ENCODE measurements around the gene AMIGO3. TPM values are rescaled to one million over a fixed set of nuclear protein-coding genes. Genes with fewer than 3 reads are reported as not detected.

Gene AMIGO3
- total and polyA plus RNA-seq, 2 of the 8 experiments (the other 6 are each of a cell fraction or from before 2014, with no cell fraction given): 1.6 to 8.8 TPM

DNA sequence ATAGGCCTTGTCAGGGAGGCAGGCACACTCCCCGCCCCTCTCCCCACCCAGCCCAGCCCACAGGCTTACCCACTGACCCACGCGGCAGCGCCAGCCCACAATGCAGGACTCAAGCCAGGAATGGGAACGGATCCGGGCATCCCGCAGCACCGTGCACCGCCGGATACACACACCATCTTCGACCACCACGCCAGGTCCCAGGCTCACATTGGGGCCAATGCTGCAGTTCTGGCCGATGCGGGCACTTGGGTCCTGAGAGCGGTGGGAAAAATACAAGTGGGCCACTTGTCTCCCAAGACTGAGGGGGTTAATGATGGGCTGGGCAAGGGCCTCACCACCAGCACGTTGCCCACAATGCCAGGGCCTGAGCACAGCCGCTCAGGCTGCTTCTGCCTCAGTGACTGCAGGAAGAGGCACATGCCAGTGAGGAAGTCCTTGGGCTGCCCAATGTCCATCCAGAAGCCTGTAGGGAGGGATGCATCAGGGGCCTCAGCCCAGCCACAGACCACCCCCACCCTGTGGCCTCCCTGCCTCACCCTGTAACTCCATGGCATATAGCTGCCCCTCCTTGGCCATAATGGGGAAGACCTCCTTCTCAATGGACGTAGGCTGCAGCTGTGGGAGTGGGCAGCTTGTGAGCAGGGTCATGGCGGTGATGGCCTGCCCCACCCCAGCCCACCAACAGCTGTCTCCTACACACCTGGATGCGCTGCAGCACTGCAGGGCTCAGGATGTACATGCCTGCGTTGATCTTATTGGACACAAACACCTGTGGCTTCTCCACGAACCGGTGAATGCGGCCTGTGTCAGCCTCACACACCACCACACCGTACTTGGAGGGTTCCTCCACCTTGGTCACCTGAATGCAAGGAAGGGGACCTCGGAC is 2.7 kb upstream of the AMIGO3 start:
- Histone ChIP-seq H3K14ac (ENCODE audit: insufficient read length) (no peak overlapping the region), H3K27me3 (replicated peaks in 1 of 4; ENCODE audit: control insufficient read depth in 3 of 4, extremely low read depth in 1 of 4, insufficient read depth in 3 of 4, low read length in 3 of 4) (no peaks in the 10 kb centered on the region), H3K23me2 (ENCODE audit: low read depth, low read length) (peaks cover 16% of the 10 kb centered on the region; the same call in 1 of the 2 replicates), H4K5ac (ENCODE audit: insufficient read length, low read depth, low read length) (no peak overlapping the region), H3K27ac (ENCODE audit: low read depth, low read length) (no peak overlapping the region), H3K56ac (replicated peaks; ENCODE audit: insufficient read length, low read depth, low read length) (no peak overlapping the region), H2BK15ac (ENCODE audit: low read length) (no peak overlapping the region), H3K79me2 (ENCODE audit: control insufficient read depth in 1 of 2, insufficient read depth in 2 of 2, low read length in 2 of 2) (peaks cover 0 to 8% of the 10 kb centered on the region in 2 experiments; a peak in 1 of 4 replicates), H2BK20ac (ENCODE audit: low read length) (no peak overlapping the region), H4K8ac (ENCODE audit: extremely low read depth, insufficient read depth, low read length) (no peak overlapping the region), H2BK120ac (replicated peaks; ENCODE audit: low read depth, low read length) (no peak overlapping the region), H3K18ac (ENCODE audit: extremely low read depth, low read length) (no peak overlapping the region), H3K4me2 (ENCODE audit: insufficient read depth in 1 of 2, low read depth in 2 of 2, low read length in 2 of 2) (peak overlapping the region; percentile 59 to 92; a peak in 2 of 4 replicates), H2BK12ac (ENCODE audit: low read depth, low read length) (no peak overlapping the region), H3K23ac (ENCODE audit: insufficient read length) (no peak overlapping the region), H4K91ac (replicated peaks; ENCODE audit: insufficient read length, low read length) (no peak overlapping the region), H3K9ac (replicated peaks in 1 of 4; ENCODE audit: extremely low read depth in 1 of 4, low read depth in 3 of 4, low read length in 3 of 4) (no peak overlapping the region; a peak in 1 of 7 replicates), H3K9me3 (ENCODE audit: insufficient read depth in 2 of 2, low read depth in 1 of 2, low read length in 1 of 2) (no peaks in the 10 kb centered on the region), H3K4me3 (ENCODE audit: extremely low read depth in 1 of 4, insufficient read depth in 2 of 4, low read depth in 3 of 4, low read length in 4 of 4) (peak overlapping the region in 1 of 4 experiments; percentile 93; a peak in 1 of 8 replicates), H3K4me1 (replicated peaks in 1 of 4; ENCODE audit: control insufficient read depth in 3 of 4, insufficient read depth in 4 of 4, low read length in 3 of 4) (peaks cover 0 to 27% (median 15%) of the 10 kb centered on the region in 4 experiments; a peak in 6 of 7 replicates), H3K36me3 (ENCODE audit: control insufficient read depth in 2 of 4, insufficient read depth in 4 of 4, low read length in 3 of 4) (peaks cover 6 to 13% (median 10%) of the 10 kb centered on the region in 4 experiments; a peak in 7 of 8 replicates), H2BK5ac (ENCODE audit: low read depth, low read length) (no peak overlapping the region), H4K20me1 (replicated peaks in 1 of 2; ENCODE audit: control insufficient read depth in 1 of 2, insufficient read depth in 2 of 2, low read length in 2 of 2) (peaks cover 7 to 24% of the 10 kb centered on the region in 2 experiments), H3K79me1 (ENCODE audit: low read depth, low read length) (peaks cover 5% of the 10 kb centered on the region; the same call in 1 of the 2 replicates), H2AK5ac (ENCODE audit: low read depth, low read length) (no peak overlapping the region), H2AFZ (ENCODE audit: low read length) (no peak overlapping the region), H3K4ac (replicated peaks; ENCODE audit: insufficient read length, low read depth, low read length) (no peak overlapping the region)
- ChIA-PET CTCF (ENCODE audit: partially characterized antibody) (interaction anchor here (0.9 to 7.8 kb wide), 2 partner anchors 20 to 185 kb away, joined by 3 to 127 read pairs; no protein-coding TSS in a partner anchor), POLR2A (ENCODE audit: partially characterized antibody) (interaction anchor here (1.9 to 7.3 kb wide), 5 partner anchors 7 to 65 kb away, joined by 6 to 57 read pairs (median 18); partner anchors contain the start of gene IP6K1)
- FAIRE-seq (no peak), DNase-seq (ENCODE audit: low read depth in 1 of 2, low spot score in 2 of 2) (no peak)
- 92% methylated on average over 25 of the region's 26 CpGs; no CpG with 5 or more reads in 1 of the 2 experiments for whole genome bisulfite sequencing, 2 experiments (ENCODE audit: extremely low coverage in 1 of 2, insufficient coverage in 1 of 2, insufficient read length in 1 of 2, insufficient replicate concordance in 2 of 2, low coverage in 1 of 2, low lambda C conversion rate in 2 of 2, missing lambda C conversion rate in 1 of 2)
- TF ChIP-seq, protein P1, sequence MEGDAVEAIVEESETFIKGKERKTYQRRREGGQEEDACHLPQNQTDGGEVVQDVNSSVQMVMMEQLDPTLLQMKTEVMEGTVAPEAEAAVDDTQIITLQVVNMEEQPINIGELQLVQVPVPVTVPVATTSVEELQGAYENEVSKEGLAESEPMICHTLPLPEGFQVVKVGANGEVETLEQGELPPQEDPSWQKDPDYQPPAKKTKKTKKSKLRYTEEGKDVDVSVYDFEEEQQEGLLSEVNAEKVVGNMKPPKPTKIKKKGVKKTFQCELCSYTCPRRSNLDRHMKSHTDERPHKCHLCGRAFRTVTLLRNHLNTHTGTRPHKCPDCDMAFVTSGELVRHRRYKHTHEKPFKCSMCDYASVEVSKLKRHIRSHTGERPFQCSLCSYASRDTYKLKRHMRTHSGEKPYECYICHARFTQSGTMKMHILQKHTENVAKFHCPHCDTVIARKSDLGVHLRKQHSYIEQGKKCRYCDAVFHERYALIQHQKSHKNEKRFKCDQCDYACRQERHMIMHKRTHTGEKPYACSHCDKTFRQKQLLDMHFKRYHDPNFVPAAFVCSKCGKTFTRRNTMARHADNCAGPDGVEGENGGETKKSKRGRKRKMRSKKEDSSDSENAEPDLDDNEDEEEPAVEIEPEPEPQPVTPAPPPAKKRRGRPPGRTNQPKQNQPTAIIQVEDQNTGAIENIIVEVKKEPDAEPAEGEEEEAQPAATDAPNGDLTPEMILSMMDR (IDR thresholded peaks at IDR 0.05; ENCODE audit: control extremely low read depth in 1 of 3, insufficient read depth in 1 of 3, low read depth in 1 of 3, low read length in 3 of 3): no peak
- no peak for TF ChIP-seq ASH2L (IDR thresholded peaks at IDR 0.05; ENCODE audit: low read length)
- TF ChIP-seq SP4 (IDR thresholded peaks at IDR 0.05; ENCODE audit: low read length): no peak
- TF ChIP-seq CTBP2 (IDR thresholded peaks at IDR 0.05; ENCODE audit: borderline replicate concordance, insufficient read depth, insufficient read length, low read length): no peak
- TF ChIP-seq JUND (IDR thresholded peaks at IDR 0.05; ENCODE audit: low read length): no peak
- TF ChIP-seq KDM1A (IDR thresholded peaks at IDR 0.05; ENCODE audit: borderline replicate concordance, low read length): no peak
- no peak for TF ChIP-seq BACH1 (IDR thresholded peaks at IDR 0.05; ENCODE audit: low read length)
- no peak for TF ChIP-seq FOSL1 (IDR thresholded peaks at IDR 0.05; ENCODE audit: insufficient read depth, low read depth, low read length)
- no peak for TF ChIP-seq YY1 (IDR thresholded peaks at IDR 0.05; ENCODE audit: low read depth, low read length)
